ENCODE measurements around the gene APOBEC3C.
"Not testable (repeated sequence)": the region's sequence is repeated elsewhere in the genome, so short reads cannot be mapped to it uniquely, and the experiment has no call there.

DNA sequence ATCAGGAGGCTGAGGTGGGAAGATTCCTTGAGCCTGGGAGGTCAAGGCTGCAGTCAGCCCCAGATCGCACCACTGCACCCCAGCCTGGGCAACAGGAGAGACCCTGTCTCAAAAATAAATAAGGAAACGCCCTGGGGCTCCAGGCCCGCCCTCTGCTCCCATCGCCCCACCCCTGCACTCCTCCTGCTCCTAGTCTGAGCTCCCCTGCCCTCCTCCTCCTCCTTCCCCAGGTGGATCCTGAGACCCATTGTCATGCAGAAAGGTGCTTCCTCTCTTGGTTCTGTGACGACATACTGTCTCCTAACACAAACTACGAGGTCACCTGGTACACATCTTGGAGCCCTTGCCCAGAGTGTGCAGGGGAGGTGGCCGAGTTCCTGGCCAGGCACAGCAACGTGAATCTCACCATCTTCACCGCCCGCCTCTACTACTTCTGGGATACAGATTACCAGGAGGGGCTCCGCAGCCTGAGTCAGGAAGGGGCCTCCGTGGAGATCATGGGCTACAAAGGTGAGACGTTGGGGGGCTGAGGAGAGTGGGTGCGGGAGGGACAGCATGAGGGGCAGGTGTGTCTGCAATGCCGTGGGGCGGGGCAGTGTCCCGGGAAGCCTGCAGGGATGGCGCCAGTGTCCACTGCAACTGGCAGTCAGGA lies 37.9 kb downstream of the APOBEC3C start:
- TF ChIP-seq, protein P1, sequence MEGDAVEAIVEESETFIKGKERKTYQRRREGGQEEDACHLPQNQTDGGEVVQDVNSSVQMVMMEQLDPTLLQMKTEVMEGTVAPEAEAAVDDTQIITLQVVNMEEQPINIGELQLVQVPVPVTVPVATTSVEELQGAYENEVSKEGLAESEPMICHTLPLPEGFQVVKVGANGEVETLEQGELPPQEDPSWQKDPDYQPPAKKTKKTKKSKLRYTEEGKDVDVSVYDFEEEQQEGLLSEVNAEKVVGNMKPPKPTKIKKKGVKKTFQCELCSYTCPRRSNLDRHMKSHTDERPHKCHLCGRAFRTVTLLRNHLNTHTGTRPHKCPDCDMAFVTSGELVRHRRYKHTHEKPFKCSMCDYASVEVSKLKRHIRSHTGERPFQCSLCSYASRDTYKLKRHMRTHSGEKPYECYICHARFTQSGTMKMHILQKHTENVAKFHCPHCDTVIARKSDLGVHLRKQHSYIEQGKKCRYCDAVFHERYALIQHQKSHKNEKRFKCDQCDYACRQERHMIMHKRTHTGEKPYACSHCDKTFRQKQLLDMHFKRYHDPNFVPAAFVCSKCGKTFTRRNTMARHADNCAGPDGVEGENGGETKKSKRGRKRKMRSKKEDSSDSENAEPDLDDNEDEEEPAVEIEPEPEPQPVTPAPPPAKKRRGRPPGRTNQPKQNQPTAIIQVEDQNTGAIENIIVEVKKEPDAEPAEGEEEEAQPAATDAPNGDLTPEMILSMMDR (IDR thresholded peaks at IDR 0.05) = not testable (repeated sequence)
- not testable (repeated sequence) for TF ChIP-seq POLR2A (IDR thresholded peaks at IDR 0.05)

All from heart left ventricle (tissue), 13 donors.